H9 (cell line): ENCODE data around the gene WDR70. TPM values are rescaled to one million over a fixed set of nuclear protein-coding genes. Genes with fewer than 3 reads are reported as not detected.
A peak's percentile ranks its signal among the peaks of the same experiment; 100 is the strongest.

Experiments
- DNase-seq: peaks from one replicate; pipeline ENCODE4 v3.0.0-alpha.2; 2017
- H2AFZ ChIP-seq: one replicate; pipeline ENCODE4 v1.6.1; 2013; ENCODE audit warnings: mild to moderate bottlenecking, low read length, control low read depth, moderate library complexity
- H2AK5ac ChIP-seq: 2 replicates; pipeline ENCODE4 v1.6.1; 2013; ENCODE audit warnings: low read length, control low read depth, mixed read lengths; ENCODE audit not compliant: insufficient read length
- H2BK120ac ChIP-seq: one replicate; pipeline ENCODE4 v1.6.1; 2013; ENCODE audit warnings: low read depth, mild to moderate bottlenecking, low read length, control low read depth, inconsistent platforms; ENCODE audit not compliant: poor library complexity, severe bottlenecking
- H2BK12ac ChIP-seq: 2 replicates; pipeline ENCODE4 v1.6.1; 2013; ENCODE audit warnings: low read length, control low read depth, mixed read lengths, low read depth; ENCODE audit not compliant: insufficient read length
- H2BK15ac ChIP-seq: 2 replicates; pipeline ENCODE4 v1.6.1; 2013; ENCODE audit warnings: low read depth, low read length, control low read depth
- H2BK20ac ChIP-seq: one replicate; pipeline ENCODE4 v1.6.1; 2013; ENCODE audit warnings: low read depth, mild to moderate bottlenecking, low read length, control low read depth, inconsistent platforms; ENCODE audit not compliant: poor library complexity, severe bottlenecking
- H2BK5ac ChIP-seq: 2 replicates; pipeline ENCODE4 v1.6.1; 2013; ENCODE audit warnings: low read length, control low read depth, mixed read lengths; ENCODE audit not compliant: insufficient read length
- H3K14ac ChIP-seq: 2 replicates; pipeline ENCODE4 v1.6.1; 2013; ENCODE audit warnings: low read length, control low read depth; ENCODE audit not compliant: insufficient read depth
- H3K18ac ChIP-seq: 2 replicates; pipeline ENCODE4 v1.6.1; 2013; ENCODE audit warnings: low read depth, mild to moderate bottlenecking, mixed read lengths, low read length, control low read depth; ENCODE audit not compliant: insufficient read length
- H3K23ac ChIP-seq: 2 replicates; pipeline ENCODE4 v1.6.1; 2013; ENCODE audit warnings: low read length, control low read depth, mixed read lengths, low read depth; ENCODE audit not compliant: insufficient read length
- H3K23me2 ChIP-seq: 2 replicates; pipeline ENCODE4 v1.6.1; 2013; ENCODE audit warnings: low read depth, mild to moderate bottlenecking, mixed read lengths, low read length, control low read depth; ENCODE audit not compliant: insufficient read length, poor library complexity, severe bottlenecking
- H3K27ac ChIP-seq: 2 replicates; pipeline ENCODE4 v1.5.1; 2013; ENCODE audit warnings: low read length, control low read depth, mixed read lengths, low read depth; ENCODE audit not compliant: insufficient read length
- H3K27me3 ChIP-seq: 2 replicates; pipeline ENCODE4 v1.6.1; 2013; ENCODE audit warnings: low read length, control low read depth, inconsistent platforms; ENCODE audit not compliant: insufficient read depth
- H3K4ac ChIP-seq: 2 replicates; pipeline ENCODE4 v1.6.1; 2013; ENCODE audit warnings: low read depth, mild to moderate bottlenecking, control low read depth, inconsistent platforms, low read length, moderate library complexity
- H3K4me1 ChIP-seq: 2 replicates; pipeline ENCODE4 v1.6.1; 2013; ENCODE audit warnings: low read length, control low read depth, inconsistent platforms; ENCODE audit not compliant: insufficient read depth
- H3K4me2 ChIP-seq: 2 replicates; pipeline ENCODE4 v1.6.1; 2013; ENCODE audit warnings: low read length, control low read depth, mixed read lengths; ENCODE audit not compliant: insufficient read length, insufficient read depth
- H3K56ac ChIP-seq: 2 replicates; pipeline ENCODE4 v1.6.1; 2013; ENCODE audit warnings: low read depth, mild to moderate bottlenecking, mixed read lengths, low read length, control low read depth; ENCODE audit not compliant: insufficient read length
- H3K79me1 ChIP-seq: 2 replicates; pipeline ENCODE4 v1.6.1; 2013; ENCODE audit warnings: low read depth, mild to moderate bottlenecking, moderate library complexity, low read length, control low read depth, inconsistent platforms; ENCODE audit not compliant: insufficient read depth, poor library complexity, severe bottlenecking
- H3K79me2 ChIP-seq: 2 replicates; pipeline ENCODE4 v1.6.1; 2013; ENCODE audit warnings: low read length, control low read depth, inconsistent platforms; ENCODE audit not compliant: insufficient read depth
- H3K9ac ChIP-seq: 2 replicates; pipeline ENCODE4 v1.6.1; 2013; ENCODE audit warnings: low read length, control low read depth, mixed read lengths; ENCODE audit not compliant: insufficient read length; ENCODE audit errors: extremely low read depth
- H3K9me3 ChIP-seq: one replicate; pipeline ENCODE4 v1.6.1; 2013; ENCODE audit warnings: low read depth, low read length, inconsistent platforms; ENCODE audit not compliant: control insufficient read depth
- H3T11ph ChIP-seq: one replicate; pipeline ENCODE4 v1.6.1; 2013; ENCODE audit warnings: mild to moderate bottlenecking, low read length, control low read depth, inconsistent platforms
- H4K20me1 ChIP-seq: one replicate; pipeline ENCODE4 v1.6.1; 2013; ENCODE audit not compliant: control insufficient read depth, insufficient read length, insufficient read depth
- H4K5ac ChIP-seq: 2 replicates; pipeline ENCODE4 v1.6.1; 2013; ENCODE audit warnings: low read depth, mild to moderate bottlenecking, mixed read lengths, low read length, control low read depth; ENCODE audit not compliant: insufficient read length
- H4K8ac ChIP-seq: replicated peaks from 2 replicates; pipeline ENCODE4 v1.6.1; 2013; ENCODE audit warnings: low read length, control low read depth, mixed read lengths, low read depth; ENCODE audit not compliant: insufficient read length
- H4K91ac ChIP-seq: 2 replicates; pipeline ENCODE4 v1.6.1; 2013; ENCODE audit warnings: low read depth, mild to moderate bottlenecking, moderate library complexity, mixed read lengths, low read length, control low read depth; ENCODE audit not compliant: insufficient read length
- H3K27ac Mint-ChIP-seq, 3 experiments: 2 replicates in 2 of 3; 3 replicates in 1 of 3; pipeline ENCODE4 v1.8.0; 2020 to 2021; ENCODE audit warnings: mixed read lengths in 3 of 3, mild to moderate bottlenecking in 1 of 3, moderate library complexity in 1 of 3
- H3K27me3 Mint-ChIP-seq: 2 replicates; pipeline ENCODE4 v1.8.0; 2021; ENCODE audit warnings: low read depth, mild to moderate bottlenecking, moderate library complexity, mixed read lengths
- H3K36me3 Mint-ChIP-seq, 3 experiments: 2 replicates in 2 of 3; 3 replicates in 1 of 3; pipeline ENCODE4 v1.8.0; 2020 to 2021; ENCODE audit warnings: low read depth in 3 of 3, mixed read lengths in 3 of 3; ENCODE audit not compliant: insufficient read depth in 1 of 3
- H3K4me1 Mint-ChIP-seq, 2 experiments: 2 replicates each; pipeline ENCODE4 v1.8.0; 2020; ENCODE audit warnings: mixed read lengths in 2 of 2
- H3K4me3 Mint-ChIP-seq, 2 experiments: 2 replicates in 1 of 2; 3 replicates in 1 of 2; pipeline ENCODE4 v1.8.0; 2020 to 2021; ENCODE audit warnings: mild to moderate bottlenecking in 2 of 2, mixed read lengths in 2 of 2, moderate library complexity in 1 of 2
- H3K9me3 Mint-ChIP-seq, 2 experiments: 2 replicates in 1 of 2; 3 replicates in 1 of 2; pipeline ENCODE4 v1.8.0; 2020; ENCODE audit warnings: mild to moderate bottlenecking in 2 of 2, mixed read lengths in 2 of 2, moderate library complexity in 1 of 2
- CTCF ChIP-seq: fragments of 200-600 bp; sonication (generic); conservative IDR thresholded peaks from 3 replicates; pipeline ENCODE4 v1.8.0; 2021; ENCODE audit warnings: antibody characterized with exemption, mild to moderate bottlenecking
- WGBS: extraction: QIAGEN DNeasy Blood & Tissue Kit; methylation state at CpG from one replicate; pipeline ENCODE4 v1.1.7; 2013; ENCODE audit warnings: missing lambda C conversion rate, low lambda C conversion rate, mixed read lengths; ENCODE audit not compliant: insufficient read length; ENCODE audit errors: extremely low coverage; 5-methylcytosine and 5-hydroxymethylcytosine counted together
- total RNA-seq: library from RNA; stranded (reverse); gene quantifications from 2 replicates; pipeline ENCODE4 v1.2.1, GENCODE V29; 2021

WDR70 gene
- total RNA-seq, 1 experiment from 2014 or later, result 38.1 TPM

- Histone ChIP-seq H3K23ac (no peak overlapping the region), H2AFZ (no peak overlapping the region), H3K56ac (no peak overlapping the region), H3K9me3 (no peaks in the 10 kb centered on the region), H3T11ph (no peak overlapping the region), H3K14ac (no peak overlapping the region), H3K4ac (no peak overlapping the region), H3K18ac (no peak overlapping the region), H4K5ac (no peak overlapping the region), H2BK12ac (no peak overlapping the region), H3K4me1 (no peaks in the 10 kb centered on the region; the same call in 1 of the 2 replicates), H3K23me2 (no peaks in the 10 kb centered on the region), H3K27ac (no peak overlapping the region), H2BK120ac (no peak overlapping the region), H4K8ac (no peak overlapping the region), H4K20me1 (no peaks in the 10 kb centered on the region), H2BK15ac (no peak overlapping the region), H4K91ac (no peak overlapping the region), H3K4me2 (no peak overlapping the region), H3K79me2 (no peaks in the 10 kb centered on the region), H3K9ac (no peak overlapping the region), H2BK20ac (no peak overlapping the region), H3K27me3 (no peaks in the 10 kb centered on the region), H3K79me1 (no peaks in the 10 kb centered on the region), H2BK5ac (no peak overlapping the region), H2AK5ac (no peak overlapping the region)
- Mint-ChIP-seq H3K9me3 (no peaks in the 10 kb centered on the region; a peak in 1 of 5 replicates), H3K4me1 (peaks cover 15 to 20% of the 10 kb centered on the region in 2 experiments), H3K4me3 (no peak overlapping the region), H3K27ac (0 out of 7 replicates have a peak overlapping the region, but pooled peaks of 1 of the 3 experiments have one; percentile 7), H3K27me3 (no peaks in the 10 kb centered on the region), H3K36me3 (no peaks in the 10 kb centered on the region)
- TF ChIP-seq CTCF, result no peak
- no CpG with 5 or more reads among the region's 2 CpGs for WGBS
- DNase-seq, result no peak
Measured at GRCh38 chr5:37661951-37662350, 282.8 kb downstream of the WDR70 start.
